ENCODE data around the gene CHAMP1. TPM values are rescaled to one million over a fixed set of nuclear protein-coding genes. Genes with fewer than 3 reads are reported as not detected.

Gene CHAMP1, protein sequence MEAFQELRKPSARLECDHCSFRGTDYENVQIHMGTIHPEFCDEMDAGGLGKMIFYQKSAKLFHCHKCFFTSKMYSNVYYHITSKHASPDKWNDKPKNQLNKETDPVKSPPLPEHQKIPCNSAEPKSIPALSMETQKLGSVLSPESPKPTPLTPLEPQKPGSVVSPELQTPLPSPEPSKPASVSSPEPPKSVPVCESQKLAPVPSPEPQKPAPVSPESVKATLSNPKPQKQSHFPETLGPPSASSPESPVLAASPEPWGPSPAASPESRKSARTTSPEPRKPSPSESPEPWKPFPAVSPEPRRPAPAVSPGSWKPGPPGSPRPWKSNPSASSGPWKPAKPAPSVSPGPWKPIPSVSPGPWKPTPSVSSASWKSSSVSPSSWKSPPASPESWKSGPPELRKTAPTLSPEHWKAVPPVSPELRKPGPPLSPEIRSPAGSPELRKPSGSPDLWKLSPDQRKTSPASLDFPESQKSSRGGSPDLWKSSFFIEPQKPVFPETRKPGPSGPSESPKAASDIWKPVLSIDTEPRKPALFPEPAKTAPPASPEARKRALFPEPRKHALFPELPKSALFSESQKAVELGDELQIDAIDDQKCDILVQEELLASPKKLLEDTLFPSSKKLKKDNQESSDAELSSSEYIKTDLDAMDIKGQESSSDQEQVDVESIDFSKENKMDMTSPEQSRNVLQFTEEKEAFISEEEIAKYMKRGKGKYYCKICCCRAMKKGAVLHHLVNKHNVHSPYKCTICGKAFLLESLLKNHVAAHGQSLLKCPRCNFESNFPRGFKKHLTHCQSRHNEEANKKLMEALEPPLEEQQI
- total RNA-seq = 10 to 100 TPM; 39.4 to 42.3 TPM

DNA sequence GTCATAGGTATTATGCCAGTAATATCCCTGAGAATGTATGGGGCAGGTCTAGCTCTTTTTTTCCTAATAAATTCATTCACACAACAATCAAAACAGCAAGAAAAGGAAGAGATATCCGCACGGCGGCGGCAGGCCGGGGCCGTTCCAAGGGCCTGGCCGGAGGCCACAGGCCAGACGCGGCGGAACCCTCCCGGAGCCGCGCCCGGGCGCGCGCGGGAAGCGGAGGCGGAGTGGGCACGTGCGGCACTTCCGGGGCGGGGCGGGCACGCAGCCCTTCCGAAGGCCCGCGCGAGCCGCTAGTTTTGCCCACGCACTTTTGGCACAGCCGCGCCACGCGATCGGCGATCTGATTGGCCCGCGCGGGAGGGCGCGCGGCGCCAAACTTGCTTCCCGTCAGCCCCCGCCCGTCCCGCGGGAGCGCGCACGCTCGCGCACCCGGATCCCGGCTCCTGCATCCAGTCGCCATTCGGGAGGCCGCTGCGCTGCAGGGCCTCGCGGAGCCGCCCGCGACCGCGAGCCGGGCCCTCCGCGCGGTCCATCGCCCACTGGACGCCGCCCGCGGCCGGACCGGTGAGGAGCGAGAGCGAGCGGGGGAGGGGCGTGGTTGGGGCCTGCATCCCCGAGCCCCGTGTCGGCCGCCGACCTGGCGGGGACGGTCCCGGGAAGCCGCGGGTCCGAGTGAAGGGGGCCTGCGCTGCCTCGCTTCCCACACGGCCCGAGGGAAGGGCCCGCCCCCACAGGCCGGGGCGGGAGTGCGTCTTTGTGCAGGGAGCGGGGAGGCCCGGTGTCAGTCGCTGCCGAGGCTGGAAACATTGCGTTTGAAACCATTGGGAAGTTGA is at the start of gene CHAMP1:
CHAMP1 (plus strand) TSS at position 430 of the 839 bp plus-strand sequence. CDS start 9,340 bp downstream, outside the sequence.
- H3K36me3 Mint-ChIP-seq (ENCODE audit: insufficient read depth in 2 of 2) = peaks cover 4 to 8% of the 10 kb centered on the region in 2 donors
- ATAC-seq (replicated peaks in 1 of 2) = peak; percentile 83 to 86

DNA sequence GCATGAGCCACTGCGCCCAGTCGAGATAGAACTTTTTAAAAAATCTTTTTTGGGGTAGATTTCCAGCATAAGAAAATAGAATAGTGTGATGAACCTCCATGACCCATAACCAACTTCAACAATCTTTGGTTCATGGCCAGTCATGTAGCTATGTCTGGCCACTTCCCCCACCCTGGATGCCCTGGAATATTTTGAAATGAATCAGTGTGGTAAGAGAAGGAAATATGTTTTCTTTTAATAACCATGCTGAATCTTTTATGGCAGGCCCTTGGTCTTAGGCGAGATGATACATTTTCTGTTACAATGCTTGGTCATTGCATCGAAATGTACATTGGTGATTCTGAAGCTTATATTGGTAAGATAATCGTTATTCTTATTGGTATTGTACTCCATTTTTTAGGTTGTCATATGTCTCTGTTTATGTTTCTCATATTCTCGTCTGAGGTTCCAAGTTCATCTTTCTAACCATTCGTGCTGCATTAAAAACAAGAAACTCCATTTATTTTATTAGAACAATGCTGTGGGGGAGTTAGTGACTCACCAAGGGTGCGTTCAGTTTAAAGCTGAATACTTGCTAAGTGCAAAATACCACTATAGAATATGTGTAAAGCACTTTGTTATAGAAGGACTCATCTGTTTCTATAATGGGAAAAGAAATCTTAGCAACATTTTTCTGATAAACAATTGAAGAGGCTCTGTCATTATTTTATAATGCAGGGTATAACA is 49.3 kb upstream of the CHAMP1 start:
- peaks cover 15 to 42% of the 10 kb centered on the region in 2 donors for H3K36me3 Mint-ChIP-seq (ENCODE audit: insufficient read depth in 2 of 2)
- ATAC-seq (replicated peaks in 1 of 2) = no peak
- H3K4me1 Mint-ChIP-seq (ENCODE audit: low read depth) = peaks cover 23% of the 10 kb centered on the region
- no peak for DNase-seq
- H3K27ac Mint-ChIP-seq = peak overlapping the region; percentile 63
- H3K27me3 Mint-ChIP-seq (ENCODE audit: low read depth) = no peaks in the 10 kb centered on the region
- no peaks in the 10 kb centered on the region for H3K9me3 Mint-ChIP-seq
- no peak overlapping the region for H3K4me3 Mint-ChIP-seq

More for the DNA sequence above, at the start of gene CHAMP1:
- peak within 1 kb of the TSS; percentile 87 for H3K27ac Mint-ChIP-seq
- no peaks in the 10 kb centered on the region for H3K27me3 Mint-ChIP-seq (ENCODE audit: low read depth)
- H3K4me1 Mint-ChIP-seq (ENCODE audit: low read depth) = peaks cover 65% of the 10 kb centered on the region
- no peaks in the 10 kb centered on the region for H3K9me3 Mint-ChIP-seq
- peak within 1 kb of the TSS; percentile 86 to 87 for H3K4me3 Mint-ChIP-seq
- peak; percentile 95 to 97 for DNase-seq

DNA sequence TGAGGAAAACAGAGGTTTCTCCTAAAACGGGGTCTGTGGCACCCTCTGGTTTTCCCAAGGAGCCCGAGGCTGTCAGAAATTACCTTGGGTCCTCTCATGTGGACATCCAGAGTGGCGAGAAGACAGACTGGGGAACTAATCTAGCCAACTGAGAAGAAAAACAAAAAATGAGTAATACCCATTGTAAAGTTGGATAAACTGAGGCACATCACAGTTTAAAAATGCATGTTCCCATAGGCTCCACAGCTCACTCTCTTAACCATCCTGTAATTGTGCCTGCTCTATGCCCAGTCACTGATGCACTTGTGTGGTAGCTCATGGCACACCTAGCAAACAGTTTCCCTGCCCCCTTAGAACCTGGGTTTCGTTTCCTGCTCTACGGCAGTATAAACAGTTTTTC is 48.1 kb upstream of the CHAMP1 start:
- Mint-ChIP-seq H3K27me3 (ENCODE audit: low read depth) (no peaks in the 10 kb centered on the region), H3K27ac (peak overlapping the region; percentile 72), H3K4me3 (no peak overlapping the region), H3K36me3 (ENCODE audit: insufficient read depth in 2 of 2) (peaks cover 10 to 36% of the 10 kb centered on the region in 2 donors), H3K9me3 (no peaks in the 10 kb centered on the region), H3K4me1 (ENCODE audit: low read depth) (peaks cover 23% of the 10 kb centered on the region)
- DNase-seq = no peak
- ATAC-seq (replicated peaks in 1 of 2) = no peak

DNA sequence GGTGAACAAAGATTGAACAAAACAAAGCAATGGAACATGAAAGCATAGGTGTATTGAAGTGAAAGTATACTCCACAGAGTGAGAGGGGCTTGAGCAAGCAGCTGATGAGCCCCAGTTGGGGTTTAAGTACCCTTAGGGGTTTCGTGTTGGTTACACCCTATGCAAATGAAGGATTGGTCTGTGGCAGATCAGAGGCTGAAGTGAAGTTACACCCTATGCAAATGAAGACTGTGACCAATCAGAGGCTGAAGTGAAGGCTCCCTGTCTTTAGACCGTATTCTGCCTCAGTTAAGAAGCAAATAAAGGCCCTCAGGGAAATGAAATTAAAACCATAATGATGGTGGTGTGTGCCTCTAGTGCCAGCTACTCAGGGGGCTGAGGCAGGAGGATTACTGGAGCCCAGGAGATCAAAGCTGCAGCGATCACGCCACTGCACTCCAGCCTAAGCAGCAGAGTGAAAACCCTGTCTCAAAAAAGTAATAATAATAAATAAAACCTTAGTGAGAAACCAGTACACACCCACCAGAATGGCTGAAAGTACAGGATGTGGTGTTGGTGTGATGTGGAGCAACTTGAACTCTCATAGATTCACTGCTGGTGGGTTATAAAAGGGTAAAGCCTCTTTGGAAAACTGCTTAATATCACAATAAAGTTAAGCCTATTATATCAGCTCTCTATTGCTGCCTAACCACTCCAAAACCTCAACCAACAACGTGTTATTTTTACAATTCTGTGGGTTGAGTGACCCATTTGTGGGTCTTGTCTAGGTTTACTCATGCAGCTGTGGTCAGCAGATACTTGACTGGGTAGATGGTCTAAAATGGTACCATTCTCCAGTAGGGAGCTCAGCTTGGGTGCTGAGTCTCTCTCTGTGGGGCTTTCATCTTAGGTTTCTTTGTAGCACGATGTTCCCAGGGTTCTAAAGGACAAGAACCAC is 45.7 kb upstream of the CHAMP1 start:
- Mint-ChIP-seq H3K4me3 (peak overlapping the region; percentile 2 to 7), H3K27me3 (ENCODE audit: low read depth) (no peaks in the 10 kb centered on the region), H3K4me1 (ENCODE audit: low read depth) (peaks cover 16% of the 10 kb centered on the region), H3K36me3 (ENCODE audit: insufficient read depth in 2 of 2) (peaks cover 13 to 38% of the 10 kb centered on the region in 2 donors), H3K27ac (peak overlapping the region; percentile 70), H3K9me3 (no peaks in the 10 kb centered on the region)
- no peak for DNase-seq
- peak; percentile 39 to 74 for ATAC-seq (replicated peaks in 1 of 2)

DNA sequence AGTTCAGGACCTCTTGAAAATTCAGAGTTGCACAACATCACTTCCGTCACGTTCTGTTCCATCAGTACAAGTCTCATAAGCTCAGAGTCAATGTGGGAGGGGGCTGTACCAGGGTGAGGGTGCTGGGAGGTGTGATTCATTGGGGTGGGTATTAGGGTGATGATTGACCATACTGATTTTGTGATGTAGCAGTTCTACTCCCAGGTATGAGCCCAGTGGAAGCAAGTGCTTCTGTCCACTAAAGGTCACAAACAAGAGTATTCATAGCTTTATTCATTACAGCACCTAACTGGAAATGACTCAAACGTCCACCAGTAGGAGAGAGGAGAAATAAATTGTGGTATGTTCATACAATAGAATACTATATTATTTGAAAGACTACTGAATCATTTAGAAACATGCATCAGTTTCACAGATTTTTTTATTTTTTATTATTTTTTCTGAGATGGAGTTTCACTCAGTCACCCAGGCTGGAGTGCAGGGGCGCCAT is 45.0 kb upstream of the CHAMP1 start:
- no peaks in the 10 kb centered on the region for H3K27me3 Mint-ChIP-seq (ENCODE audit: low read depth)
- ATAC-seq (replicated peaks in 1 of 2) (peak; percentile 27 to 50), DNase-seq (no peak)
- no peak overlapping the region for H3K4me3 Mint-ChIP-seq
- no peaks in the 10 kb centered on the region for H3K9me3 Mint-ChIP-seq
- H3K4me1 Mint-ChIP-seq (ENCODE audit: low read depth) = peaks cover 16% of the 10 kb centered on the region
- H3K36me3 Mint-ChIP-seq (ENCODE audit: insufficient read depth in 2 of 2) = peaks cover 11 to 36% of the 10 kb centered on the region in 2 donors
- peak overlapping the region; percentile 70 for H3K27ac Mint-ChIP-seq

DNA sequence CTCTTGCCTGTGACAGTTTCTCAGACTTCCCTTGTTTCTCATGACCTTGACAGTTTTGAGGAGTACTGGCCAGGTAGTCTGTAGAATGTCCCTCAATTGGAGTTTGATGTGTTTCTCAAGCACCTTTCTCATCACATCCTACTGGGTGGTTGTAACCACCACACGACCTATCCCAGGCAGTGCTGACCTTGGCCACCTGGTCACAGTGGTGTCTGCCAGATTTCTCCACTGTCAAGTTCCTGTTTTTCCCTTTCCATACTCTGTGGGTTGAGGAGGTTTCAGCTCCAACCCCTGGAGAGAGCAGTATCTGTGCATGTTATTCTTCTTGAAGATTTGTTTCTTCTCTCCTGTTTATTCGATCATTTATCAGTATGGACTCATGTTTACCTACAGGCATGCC is 41.3 kb upstream of the CHAMP1 start:
- H3K4me1 Mint-ChIP-seq (ENCODE audit: low read depth) = peaks cover 6% of the 10 kb centered on the region
- H3K27me3 Mint-ChIP-seq (ENCODE audit: low read depth) = no peaks in the 10 kb centered on the region
- peaks cover 9 to 35% of the 10 kb centered on the region in 2 donors for H3K36me3 Mint-ChIP-seq (ENCODE audit: insufficient read depth in 2 of 2)
- no peak for ATAC-seq (replicated peaks in 1 of 2)
- no peak overlapping the region for H3K4me3 Mint-ChIP-seq
- DNase-seq = no peak
- H3K9me3 Mint-ChIP-seq = no peaks in the 10 kb centered on the region
- no peak overlapping the region for H3K27ac Mint-ChIP-seq

DNA sequence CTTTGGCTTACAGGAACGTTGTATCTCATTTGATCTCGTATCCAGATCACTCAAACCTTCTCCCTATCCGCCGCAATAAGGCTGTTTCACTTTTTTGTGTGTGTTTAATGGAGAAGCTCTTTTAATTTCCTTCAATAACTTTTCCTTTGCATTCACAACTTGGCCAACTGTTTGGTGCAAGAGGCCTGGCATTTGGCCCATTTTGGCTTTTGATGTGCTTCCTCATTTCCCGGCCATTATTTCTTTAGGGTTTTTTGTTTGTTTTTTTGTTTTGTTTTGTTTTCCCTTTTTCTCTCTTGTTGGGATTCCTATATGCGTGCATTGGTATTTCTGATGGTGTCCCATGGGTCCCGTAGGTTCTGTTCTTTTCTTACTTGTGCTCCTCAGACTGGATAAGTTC is 39.0 kb upstream of the CHAMP1 start:
- Mint-ChIP-seq H3K4me1 (ENCODE audit: low read depth) (peaks cover 14% of the 10 kb centered on the region), H3K9me3 (no peaks in the 10 kb centered on the region), H3K36me3 (ENCODE audit: insufficient read depth in 2 of 2) (peaks cover 6 to 32% of the 10 kb centered on the region in 2 donors), H3K27me3 (ENCODE audit: low read depth) (no peaks in the 10 kb centered on the region), H3K4me3 (no peak overlapping the region), H3K27ac (no peak overlapping the region)
- no peak for DNase-seq
- no peak for ATAC-seq (replicated peaks in 1 of 2)

DNA sequence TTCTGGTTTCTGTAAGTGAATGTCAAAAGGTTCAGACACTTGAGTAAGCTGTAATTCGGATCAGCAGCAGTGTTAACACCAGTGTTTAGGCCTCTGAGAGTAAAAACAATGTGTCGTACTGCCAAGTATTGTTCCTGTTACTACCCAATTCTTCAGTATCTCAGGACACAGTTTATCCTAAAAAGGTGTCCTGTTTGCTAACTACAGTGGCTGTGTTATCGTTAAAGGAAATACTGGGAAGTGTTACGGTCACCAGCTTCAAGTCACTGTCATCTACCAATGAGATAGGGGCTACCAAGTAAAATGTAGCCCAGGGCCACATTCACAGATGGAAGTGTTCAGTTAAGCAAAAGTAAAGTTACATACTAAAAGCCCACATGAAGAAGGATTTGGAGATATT is 35.2 kb upstream of the CHAMP1 start:
- H3K4me1 Mint-ChIP-seq (ENCODE audit: low read depth) = peaks cover 37% of the 10 kb centered on the region
- H3K36me3 Mint-ChIP-seq (ENCODE audit: insufficient read depth in 2 of 2) = peaks cover 2 to 13% of the 10 kb centered on the region in 2 donors
- no peak for ATAC-seq (replicated peaks in 1 of 2)
- H3K4me3 Mint-ChIP-seq = peak overlapping the region in 1 of 2 donors; percentile 21
- H3K27me3 Mint-ChIP-seq (ENCODE audit: low read depth) = no peaks in the 10 kb centered on the region
- no peaks in the 10 kb centered on the region for H3K9me3 Mint-ChIP-seq
- peak overlapping the region; percentile 99 for H3K27ac Mint-ChIP-seq
- DNase-seq = no peak

DNA sequence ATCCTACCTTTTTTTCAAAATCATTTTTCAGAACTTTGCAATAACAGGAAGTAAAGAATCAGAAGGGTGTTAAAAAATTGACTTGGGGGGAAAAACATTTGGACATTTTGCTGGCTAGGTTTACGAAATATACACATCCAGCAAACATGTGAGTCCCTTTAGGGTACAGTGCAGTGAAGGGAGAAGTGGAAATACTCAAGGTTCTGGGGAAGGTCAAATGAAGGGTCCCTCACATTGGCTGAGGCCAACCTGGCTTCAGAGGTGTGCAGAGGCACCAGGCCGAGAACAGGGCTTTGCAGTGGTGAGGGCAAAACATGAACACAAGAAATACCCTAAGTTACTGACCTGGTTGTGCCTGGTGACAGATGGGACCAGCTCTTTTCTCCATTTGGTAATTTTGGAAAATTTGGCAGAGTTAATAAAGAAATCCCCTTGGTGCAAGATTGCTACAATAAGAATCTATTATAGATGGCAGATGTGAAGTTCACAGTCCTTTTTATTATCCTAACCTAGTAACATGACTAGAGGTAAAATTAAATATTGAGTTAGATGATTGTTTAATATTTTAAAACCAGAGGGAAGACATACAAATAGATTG is 34.4 kb upstream of the CHAMP1 start:
- no peaks in the 10 kb centered on the region for H3K27me3 Mint-ChIP-seq (ENCODE audit: low read depth)
- H3K4me3 Mint-ChIP-seq = peak overlapping the region; percentile 80 to 99
- peaks cover 4 to 14% of the 10 kb centered on the region in 2 donors for H3K36me3 Mint-ChIP-seq (ENCODE audit: insufficient read depth in 2 of 2)
- H3K4me1 Mint-ChIP-seq (ENCODE audit: low read depth) = peaks cover 42% of the 10 kb centered on the region
- no peak for DNase-seq
- ATAC-seq (replicated peaks in 1 of 2) = no peak
- peak overlapping the region; percentile 99 for H3K27ac Mint-ChIP-seq
- H3K9me3 Mint-ChIP-seq = no peaks in the 10 kb centered on the region

DNA sequence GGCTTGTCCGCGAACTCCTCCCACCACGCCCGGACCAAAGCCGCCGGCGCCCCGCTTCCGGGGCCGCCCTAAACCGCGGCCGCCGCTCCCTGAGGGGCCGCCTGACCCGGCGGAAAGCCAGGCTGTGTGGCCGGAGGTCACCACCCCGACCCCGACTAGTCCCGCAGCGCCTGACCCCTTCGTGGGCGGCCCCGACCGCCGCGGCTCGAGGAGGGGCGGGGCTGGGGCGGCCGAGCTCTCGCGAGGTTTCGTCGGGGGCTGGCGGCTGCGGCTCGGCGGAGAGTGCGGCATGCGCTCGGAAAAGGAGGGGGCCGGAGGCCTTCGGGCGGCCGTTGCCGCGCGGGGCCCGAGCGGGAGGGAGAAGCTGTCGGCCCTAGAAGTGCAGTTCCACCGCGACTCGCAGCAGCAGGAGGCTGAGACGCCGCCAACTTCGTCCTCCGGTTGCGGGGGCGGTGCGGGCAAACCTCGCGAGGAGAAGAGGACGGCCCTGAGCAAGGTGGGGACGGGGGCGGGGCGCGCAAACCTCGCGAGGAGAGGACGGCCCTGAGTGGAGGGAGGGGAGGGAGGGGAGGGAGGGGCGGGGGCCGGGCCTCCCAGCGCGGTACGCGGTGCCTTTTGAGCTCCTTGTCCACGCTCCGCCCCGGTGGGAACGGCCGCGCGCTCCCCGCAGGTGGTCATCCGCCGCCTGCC is 32.8 kb upstream of the CHAMP1 start, which contains the start of gene UPF3A:
UPF3A (plus strand) TSS at position 251 of the 690 bp plus-strand sequence; CDS start at position 290, 39 bp downstream.
- Mint-ChIP-seq H3K4me3 (peak within 1 kb of the TSS; percentile 80 to 99), H3K27me3 (ENCODE audit: low read depth) (no peaks in the 10 kb centered on the region), H3K9me3 (no peaks in the 10 kb centered on the region), H3K4me1 (ENCODE audit: low read depth) (peaks cover 52% of the 10 kb centered on the region), H3K27ac (peak within 1 kb of the TSS; percentile 99), H3K36me3 (ENCODE audit: insufficient read depth in 2 of 2) (peaks cover 5 to 20% of the 10 kb centered on the region in 2 donors)
- DNase-seq = peak; percentile 88 to 92
- ATAC-seq (replicated peaks in 1 of 2) = peak; percentile 85 to 87

Measured in activated T-cell treated with anti-CD3 and anti-CD28 coated beads, Interleukin-2, amount 50 U/mL, for 72 hours (primary cell).